ENCODE measurements around the gene FAM156A.
"Not testable (repeated sequence)": the region's sequence is repeated elsewhere in the genome, so short reads cannot be mapped to it uniquely, and the experiment has no call there.

DNA sequence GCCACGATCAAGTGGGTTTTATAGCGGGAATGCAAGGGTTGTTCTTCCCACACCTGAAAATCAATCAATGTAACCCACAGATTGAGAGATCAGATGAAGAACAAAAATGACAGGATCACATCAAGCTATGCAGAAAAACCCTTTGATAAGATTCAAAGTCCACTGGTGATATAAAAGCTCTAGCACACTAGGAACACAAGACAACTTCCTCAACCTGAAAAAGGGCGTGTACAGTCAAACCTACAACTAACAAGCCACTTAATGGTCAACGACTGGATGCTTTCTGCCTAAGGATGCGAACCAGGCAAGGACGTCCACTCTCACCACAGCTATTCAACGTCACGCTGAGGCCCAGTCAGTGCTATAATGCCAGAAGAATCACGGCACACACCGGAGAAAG, 8.4 kb downstream of the FAM156A start:
- TF ChIP-seq, protein P1, sequence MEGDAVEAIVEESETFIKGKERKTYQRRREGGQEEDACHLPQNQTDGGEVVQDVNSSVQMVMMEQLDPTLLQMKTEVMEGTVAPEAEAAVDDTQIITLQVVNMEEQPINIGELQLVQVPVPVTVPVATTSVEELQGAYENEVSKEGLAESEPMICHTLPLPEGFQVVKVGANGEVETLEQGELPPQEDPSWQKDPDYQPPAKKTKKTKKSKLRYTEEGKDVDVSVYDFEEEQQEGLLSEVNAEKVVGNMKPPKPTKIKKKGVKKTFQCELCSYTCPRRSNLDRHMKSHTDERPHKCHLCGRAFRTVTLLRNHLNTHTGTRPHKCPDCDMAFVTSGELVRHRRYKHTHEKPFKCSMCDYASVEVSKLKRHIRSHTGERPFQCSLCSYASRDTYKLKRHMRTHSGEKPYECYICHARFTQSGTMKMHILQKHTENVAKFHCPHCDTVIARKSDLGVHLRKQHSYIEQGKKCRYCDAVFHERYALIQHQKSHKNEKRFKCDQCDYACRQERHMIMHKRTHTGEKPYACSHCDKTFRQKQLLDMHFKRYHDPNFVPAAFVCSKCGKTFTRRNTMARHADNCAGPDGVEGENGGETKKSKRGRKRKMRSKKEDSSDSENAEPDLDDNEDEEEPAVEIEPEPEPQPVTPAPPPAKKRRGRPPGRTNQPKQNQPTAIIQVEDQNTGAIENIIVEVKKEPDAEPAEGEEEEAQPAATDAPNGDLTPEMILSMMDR (IDR thresholded peaks at IDR 0.05), result not testable (repeated sequence)
- not testable (repeated sequence) for TF ChIP-seq EP300 (IDR thresholded peaks at IDR 0.05; ENCODE audit: low read depth)

All from transverse colon (tissue), 3 donors.